Smooth muscle cell of the brain vasculature (primary cell): ENCODE results near the gene SKIDA1.

Experiments used
- DNase-seq: peaks from one replicate; pipeline ENCODE4 v3.0.0-alpha.2; 2012; ENCODE audit warnings: low read depth, low spot score

SKIDA1 gene

GRCh38 chr10:21487416-21488180, 37.9 kb downstream of the SKIDA1 start:
- DNase-seq: no peak

- DNase-seq: no peak
Measured at GRCh38 chr10:21482821-21483220, 42.7 kb downstream of the SKIDA1 start.

GRCh38 chr10:21481407-21481806, 44.1 kb downstream of the SKIDA1 start:
- DNase-seq: no peak

DNA sequence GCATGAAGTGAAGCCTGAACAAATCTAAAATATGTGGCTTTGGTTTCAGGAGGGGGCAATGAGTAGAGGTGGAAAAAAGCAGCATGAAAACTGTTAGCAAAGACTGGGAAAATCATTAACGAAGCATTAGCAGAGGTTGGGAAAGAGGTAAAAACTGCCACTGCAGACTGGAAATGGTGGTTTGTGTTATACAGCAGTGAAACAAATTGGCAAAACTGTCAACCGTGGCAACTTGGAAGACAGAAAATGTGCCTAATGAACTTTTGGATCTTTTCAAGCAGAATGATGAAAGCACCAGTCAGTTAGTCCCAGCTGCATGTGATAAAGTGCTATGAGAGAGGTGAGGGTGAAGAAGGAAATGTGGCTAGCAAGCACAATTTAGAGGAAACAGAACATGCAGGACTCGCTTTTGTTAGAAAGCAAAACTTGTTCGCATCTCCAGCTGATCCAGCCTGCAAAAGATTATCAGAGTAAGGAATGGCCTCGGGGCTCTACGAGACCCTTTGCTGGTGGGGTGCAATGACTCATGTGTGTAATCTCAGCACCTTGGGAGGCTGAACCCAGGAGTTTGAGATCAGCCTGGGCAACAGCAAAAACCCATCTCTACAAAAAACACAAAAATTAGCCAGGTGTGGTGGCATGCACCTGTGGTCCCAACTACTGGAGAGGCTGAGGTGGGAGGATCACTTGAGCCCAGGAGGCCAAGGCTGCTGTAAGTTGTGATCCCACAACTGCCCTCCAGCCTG, 45.7 kb downstream of the SKIDA1 start:
- DNase-seq: no peak

GRCh38 chr10:21475393-21475792, 50.1 kb downstream of the SKIDA1 start:
- no peak for DNase-seq

DNA sequence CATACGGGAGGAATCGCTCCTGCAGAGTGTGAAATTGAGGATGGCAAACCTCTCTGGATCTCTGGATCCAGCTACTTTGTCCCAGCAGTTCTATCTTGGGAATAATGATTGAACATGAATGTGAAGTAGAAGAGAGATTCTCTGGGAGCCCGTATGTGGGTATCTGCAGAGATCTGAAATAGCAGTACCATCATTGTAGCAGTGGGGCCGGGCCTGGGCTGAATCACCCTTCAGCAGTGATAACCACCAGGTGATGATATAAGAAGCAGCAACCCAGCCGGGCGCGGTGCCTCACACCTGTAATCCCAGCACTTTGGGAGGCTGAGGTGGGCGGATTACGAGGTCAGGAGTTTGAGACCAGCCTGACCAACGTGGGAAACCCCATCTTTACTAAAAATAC, 51.9 kb downstream of the SKIDA1 start:
- no peak for DNase-seq

DNA sequence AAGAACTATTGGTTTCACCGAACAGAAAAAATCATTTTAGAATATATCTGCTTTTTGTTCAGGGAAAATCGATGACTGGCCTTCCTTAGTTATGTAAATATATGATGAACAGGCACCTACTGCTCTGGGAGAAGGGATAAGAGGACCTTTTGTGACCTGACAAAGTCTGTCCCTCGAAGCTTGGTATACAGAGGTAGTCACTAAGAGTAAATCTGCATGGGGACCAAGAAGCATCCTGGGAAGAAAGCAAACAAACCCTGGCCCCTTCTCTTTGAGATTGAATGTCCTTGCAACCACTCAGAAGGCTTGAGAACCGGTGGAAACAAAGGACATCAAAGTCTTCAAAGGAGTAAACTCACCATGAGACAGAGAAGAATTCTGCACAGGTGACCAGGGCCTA, 52.3 kb downstream of the SKIDA1 start:
- DNase-seq: no peak

DNA sequence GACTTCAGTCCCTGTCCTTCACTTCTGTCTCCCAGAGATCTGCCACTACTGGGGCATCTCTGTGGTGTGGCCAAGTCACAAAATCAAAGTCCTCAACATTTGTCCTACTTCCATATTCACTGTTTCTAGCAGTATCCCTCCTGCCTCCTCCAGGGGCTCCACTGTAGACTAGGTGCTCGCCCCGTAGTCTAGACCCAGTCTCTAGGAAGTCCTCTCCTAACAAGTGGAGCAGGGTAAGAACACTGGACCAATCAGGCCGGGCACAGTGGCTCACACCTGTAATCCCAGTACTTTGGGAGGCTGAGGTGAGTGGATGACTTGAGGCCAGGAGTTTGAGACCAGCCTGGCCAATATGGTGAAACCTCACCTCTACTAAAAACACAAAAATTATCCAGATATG, 57.4 kb downstream of the SKIDA1 start:
- DNase-seq: no peak

DNA sequence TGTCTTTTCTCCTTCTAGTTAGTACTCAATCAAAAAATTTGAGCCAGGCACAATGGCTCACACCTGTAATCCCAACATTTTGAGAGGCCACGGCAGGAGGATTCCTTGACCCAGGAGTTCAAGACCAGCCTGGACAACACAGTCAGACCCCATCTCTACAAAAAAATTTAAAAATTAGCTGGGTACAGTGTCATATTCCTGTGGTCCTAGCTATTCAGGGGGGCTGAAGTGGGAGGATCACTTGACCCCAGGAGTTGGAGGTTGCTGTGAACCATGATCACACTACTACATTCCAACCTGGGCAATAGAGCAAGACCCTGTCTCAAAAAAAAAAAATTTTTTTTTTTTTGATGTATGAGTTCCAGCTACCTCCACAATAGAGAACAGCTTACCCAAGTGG, 57.8 kb downstream of the SKIDA1 start:
- DNase-seq: no peak

DNA sequence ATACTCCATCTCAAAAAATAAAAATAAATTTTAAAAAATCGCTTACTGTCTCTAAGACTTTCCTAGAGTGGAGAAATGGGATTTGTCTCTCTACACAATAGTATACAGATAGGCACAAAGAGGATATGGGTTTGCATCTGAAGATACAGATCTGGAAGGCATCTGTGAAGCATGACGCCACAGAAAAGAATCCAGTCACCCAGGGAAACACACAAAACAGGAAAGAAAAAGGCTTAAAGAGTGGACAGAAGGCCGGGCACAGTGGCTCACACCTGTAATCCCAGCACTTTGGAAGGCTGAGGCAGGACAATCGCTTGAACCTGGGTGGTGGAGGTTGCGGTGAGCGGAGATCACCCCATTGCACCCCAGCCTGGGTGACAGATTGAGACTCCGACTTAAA, 61.3 kb downstream of the SKIDA1 start:
- no peak for DNase-seq
